Prostate gland (tissue), 2 donors: ENCODE results near the gene CEP128.

Experiments
- CTCF ChIP-seq, 4 experiments: fragments of 200-600 bp in 2 of 4; fragments of 450-650 bp in 2 of 4; sonication (generic) in 2 of 4; IDR thresholded peaks; 1 replicate in 3 of 4; 2 replicates in 1 of 4; pipeline ENCODE4 v1.5.1; 2016 to 2019; ENCODE audit warnings: antibody characterized with exemption in 4 of 4, mild to moderate bottlenecking in 2 of 4, moderate library complexity in 2 of 4
- POLR2A ChIP-seq: fragments of 450-650 bp; IDR thresholded peaks from one replicate; pipeline ENCODE4 v1.6.1; 2016; ENCODE audit warnings: antibody characterized with exemption, mild to moderate bottlenecking

DNA sequence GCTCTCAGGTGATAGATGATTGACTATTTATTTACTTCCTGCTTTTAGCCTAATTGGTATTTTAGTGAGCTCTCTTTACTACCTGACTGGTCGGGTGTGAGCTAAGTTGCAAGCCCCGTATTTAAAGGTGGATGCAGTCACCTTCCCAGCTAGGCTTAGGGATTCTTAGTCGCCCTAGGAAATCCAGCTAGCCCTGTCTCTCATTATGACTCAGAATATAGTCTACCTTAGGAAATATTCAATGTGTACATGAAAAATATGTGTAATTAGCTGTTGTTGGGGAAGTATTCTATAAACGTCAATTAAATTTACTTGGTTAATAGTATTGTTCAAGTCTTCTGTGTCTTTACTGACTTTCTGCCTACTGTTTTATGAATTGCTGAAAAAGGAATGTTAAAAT lies 423.4 kb downstream of the CEP128 start:
- TF ChIP-seq CTCF (IDR thresholded peaks at IDR 0.05) (no peak), POLR2A (no peak)
